Activated T-cell treated with anti-CD3 and anti-CD28 coated beads, Interleukin-2, amount 50 U/mL, for 24 hours (primary cell): ENCODE measurements around the gene VCX.
"Not testable (repeated sequence)": the region's sequence is repeated elsewhere in the genome, so short reads cannot be mapped to it uniquely, and the experiment has no call there.

Source experiments
- DNase-seq: peaks from one replicate; pipeline ENCODE4 v3.0.0-alpha.2; 2020
- H3K27ac Mint-ChIP-seq: 2 replicates; pipeline ENCODE4 v1.8.0; 2020; ENCODE audit warnings: mild to moderate bottlenecking, mixed read lengths
- H3K27me3 Mint-ChIP-seq: 2 replicates; pipeline ENCODE4 v1.8.0; 2020; ENCODE audit warnings: mixed read lengths
- H3K36me3 Mint-ChIP-seq: 2 replicates; pipeline ENCODE4 v1.8.0; 2020; ENCODE audit warnings: low read depth, mixed read lengths
- H3K4me1 Mint-ChIP-seq: 2 replicates; pipeline ENCODE4 v1.8.0; 2020; ENCODE audit warnings: low read depth, mixed read lengths
- H3K4me3 Mint-ChIP-seq: 2 replicates; pipeline ENCODE4 v1.8.0; 2020; ENCODE audit warnings: mild to moderate bottlenecking, moderate library complexity, mixed read lengths
- H3K9me3 Mint-ChIP-seq: 2 replicates; pipeline ENCODE4 v1.8.0; 2020; ENCODE audit warnings: mixed read lengths

VCX gene

GRCh38 chrX:7842871-7843270, at the start of gene VCX:
Gene VCX (plus strand): TSS chrX:7843171. CDS start chrX:7843204, 33 bp downstream.
- H3K9me3 Mint-ChIP-seq, H3K27me3 Mint-ChIP-seq, H3K36me3 Mint-ChIP-seq, H3K27ac Mint-ChIP-seq, H3K4me3 Mint-ChIP-seq, DNase-seq, H3K4me1 Mint-ChIP-seq: not testable (repeated sequence)

- no peak for DNase-seq
- Mint-ChIP-seq H3K4me1 (no peaks in the 10 kb centered on the region), H3K4me3 (no peak overlapping the region), H3K9me3 (no peaks in the 10 kb centered on the region), H3K27me3 (peaks cover 2% of the 10 kb centered on the region), H3K27ac (no peak overlapping the region), H3K36me3 (no peaks in the 10 kb centered on the region)
Observed at GRCh38 chrX:7798327-7798726, 44.6 kb upstream of the VCX start.

GRCh38 chrX:7801711-7802110, 41.3 kb upstream of the VCX start:
- Mint-ChIP-seq H3K27me3 (peaks cover 6% of the 10 kb centered on the region), H3K4me3 (no peak overlapping the region), H3K4me1 (no peaks in the 10 kb centered on the region), H3K9me3 (no peaks in the 10 kb centered on the region), H3K36me3 (no peaks in the 10 kb centered on the region), H3K27ac (no peak overlapping the region)
- DNase-seq = no peak

GRCh38 chrX:7815166-7815805, 27.7 kb upstream of the VCX start:
- H3K9me3 Mint-ChIP-seq = peaks cover 4% of the 10 kb centered on the region
- peaks cover 4% of the 10 kb centered on the region for H3K27me3 Mint-ChIP-seq
- no peak for DNase-seq
- no peak overlapping the region for H3K27ac Mint-ChIP-seq
- H3K4me1 Mint-ChIP-seq = no peaks in the 10 kb centered on the region
- H3K4me3 Mint-ChIP-seq = no peak overlapping the region
- no peaks in the 10 kb centered on the region for H3K36me3 Mint-ChIP-seq

- no peaks in the 10 kb centered on the region for H3K36me3 Mint-ChIP-seq
- H3K4me3 Mint-ChIP-seq = no peak overlapping the region
- H3K9me3 Mint-ChIP-seq = peaks cover 2% of the 10 kb centered on the region
- peaks cover 1% of the 10 kb centered on the region for H3K27me3 Mint-ChIP-seq
- no peak for DNase-seq
- no peaks in the 10 kb centered on the region for H3K4me1 Mint-ChIP-seq
- no peak overlapping the region for H3K27ac Mint-ChIP-seq
Observed at GRCh38 chrX:7828594-7828993, 14.4 kb upstream of the VCX start.

GRCh38 chrX:7841084-7841805, 1.7 kb upstream of the VCX start:
- Mint-ChIP-seq H3K27ac (no peak overlapping the region), H3K9me3 (peaks cover 3% of the 10 kb centered on the region), H3K4me3 (no peak overlapping the region), H3K36me3 (no peaks in the 10 kb centered on the region), H3K4me1 (no peaks in the 10 kb centered on the region), H3K27me3 (no peaks in the 10 kb centered on the region)
- no peak for DNase-seq

GRCh38 chrX:7852166-7852565, 9.2 kb downstream of the VCX start:
- DNase-seq = no peak
- no peaks in the 10 kb centered on the region for H3K4me1 Mint-ChIP-seq
- no peak overlapping the region for H3K4me3 Mint-ChIP-seq
- H3K36me3 Mint-ChIP-seq = no peaks in the 10 kb centered on the region
- H3K27ac Mint-ChIP-seq = no peak overlapping the region
- peaks cover 2% of the 10 kb centered on the region for H3K9me3 Mint-ChIP-seq
- peaks cover 4% of the 10 kb centered on the region for H3K27me3 Mint-ChIP-seq

GRCh38 chrX:7872042-7872441, 29.1 kb downstream of the VCX start:
- Mint-ChIP-seq H3K9me3 (no peaks in the 10 kb centered on the region), H3K36me3 (no peaks in the 10 kb centered on the region), H3K27ac (no peak overlapping the region), H3K27me3 (peaks cover 15% of the 10 kb centered on the region), H3K4me1 (no peaks in the 10 kb centered on the region), H3K4me3 (no peak overlapping the region)
- DNase-seq = no peak

- Mint-ChIP-seq H3K9me3 (peaks cover 2% of the 10 kb centered on the region), H3K27me3 (peaks cover 6% of the 10 kb centered on the region), H3K27ac (no peak overlapping the region), H3K36me3 (no peaks in the 10 kb centered on the region), H3K4me3 (no peak overlapping the region), H3K4me1 (no peaks in the 10 kb centered on the region)
- DNase-seq = no peak
Observed at GRCh38 chrX:7876957-7877356, 34.0 kb downstream of the VCX start.

GRCh38 chrX:7889135-7889534, 46.2 kb downstream of the VCX start:
- Mint-ChIP-seq H3K4me3 (no peak overlapping the region), H3K36me3 (no peaks in the 10 kb centered on the region)

GRCh38 chrX:7889680-7890079, 46.7 kb downstream of the VCX start:
- Mint-ChIP-seq H3K4me3 (no peak overlapping the region), H3K27me3 (peaks cover 4% of the 10 kb centered on the region), H3K4me1 (no peaks in the 10 kb centered on the region), H3K27ac (no peak overlapping the region), H3K9me3 (no peaks in the 10 kb centered on the region), H3K36me3 (no peaks in the 10 kb centered on the region)
- DNase-seq = no peak

More at GRCh38 chrX:7889135-7889534, 46.2 kb downstream of the VCX start:
- H3K27ac Mint-ChIP-seq = no peak overlapping the region
- peaks cover 4% of the 10 kb centered on the region for H3K27me3 Mint-ChIP-seq
- no peaks in the 10 kb centered on the region for H3K4me1 Mint-ChIP-seq
- no peak for DNase-seq
- no peaks in the 10 kb centered on the region for H3K9me3 Mint-ChIP-seq

- Mint-ChIP-seq H3K4me3 (no peak overlapping the region), H3K36me3 (peaks cover 3% of the 10 kb centered on the region), H3K27me3 (no peaks in the 10 kb centered on the region), H3K27ac (no peak overlapping the region), H3K9me3 (no peaks in the 10 kb centered on the region), H3K4me1 (no peaks in the 10 kb centered on the region)
- no peak for DNase-seq
Observed at GRCh38 chrX:7891928-7892327, 49.0 kb downstream of the VCX start.
